ENCODE results near the gene CCDC106.

The CCDC106 gene

GRCh38 chr19:55670280-55671053 lies 22.5 kb downstream of the CCDC106 start:
- DNase-seq = no peak

GRCh38 chr19:55671054-55671378 lies 23.0 kb downstream of the CCDC106 start:
- DNase-seq = no peak

DNA sequence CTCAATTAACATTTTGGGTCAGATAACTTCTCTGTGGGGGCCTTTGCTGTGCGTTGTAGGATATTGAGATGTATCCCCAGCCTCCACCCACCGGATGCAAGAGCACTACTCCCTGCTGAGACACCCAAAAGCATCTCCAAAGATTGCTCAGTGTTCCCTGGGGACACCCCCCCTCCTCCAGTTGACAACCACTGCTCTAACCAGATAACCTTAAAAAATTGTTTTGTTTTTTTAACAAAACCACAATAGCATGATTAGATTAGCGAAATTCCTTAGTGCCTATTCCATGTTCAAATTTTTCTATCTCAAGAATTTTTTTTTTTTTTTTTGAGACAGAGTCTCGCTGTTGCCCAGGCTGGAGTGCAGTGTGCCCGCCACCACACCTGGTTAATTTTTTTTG lies 24.4 kb downstream of the CCDC106 start:
- no peak for DNase-seq

DNA sequence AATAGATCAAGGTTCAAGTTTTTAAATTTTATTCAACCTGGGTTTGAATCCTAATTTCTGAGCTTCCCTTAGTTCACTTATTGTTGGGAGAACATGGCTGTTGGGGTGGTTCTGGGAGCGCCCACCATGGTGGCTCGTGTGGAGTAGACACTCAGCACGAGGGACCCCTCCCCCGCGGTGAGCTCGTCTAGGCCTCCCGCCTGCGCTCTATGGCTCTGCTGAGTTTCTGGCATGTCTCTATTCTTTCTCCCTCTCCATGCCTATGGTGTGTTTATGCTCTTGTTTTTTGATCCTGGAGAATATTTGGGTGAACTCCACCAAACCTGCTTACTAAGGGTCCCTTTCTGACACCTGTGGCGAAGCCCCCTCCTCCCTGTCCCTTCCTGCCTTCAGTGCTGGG lies 25.5 kb downstream of the CCDC106 start:
- no peak for DNase-seq

- no peak for DNase-seq
Measured at GRCh38 chr19:55673889-55674288, 25.9 kb downstream of the CCDC106 start.

DNA sequence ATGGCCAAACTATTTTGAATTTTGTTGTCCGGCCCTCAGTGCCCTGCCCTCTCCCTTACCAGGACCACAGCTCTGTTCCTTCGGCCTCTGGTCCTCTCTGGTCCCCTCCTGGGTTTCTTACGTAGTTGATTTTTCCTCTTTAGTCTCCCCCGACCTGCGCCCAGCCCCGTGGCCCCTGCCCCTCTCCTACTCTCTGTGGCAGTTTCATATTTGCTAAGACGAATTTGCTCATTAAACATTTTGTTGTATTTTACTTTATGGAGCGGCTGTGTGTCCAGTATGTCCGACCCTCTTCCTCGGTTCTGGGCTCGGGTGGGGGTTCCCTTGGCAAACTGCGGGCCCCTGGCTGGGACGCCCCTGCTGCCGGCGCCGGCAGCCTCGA lies 26.4 kb downstream of the CCDC106 start:
- DNase-seq = no peak

GRCh38 chr19:55674841-55675660 lies 27.0 kb downstream of the CCDC106 start, which contains the start of gene EPN1:
TSS of gene EPN1 (plus strand) at chr19:55675226. CDS start at chr19:55678628, 3,402 bp downstream.
- DNase-seq = peak; percentile 95

GRCh38 chr19:55675661-55676354 lies 27.8 kb downstream of the CCDC106 start:
- DNase-seq = no peak

DNA sequence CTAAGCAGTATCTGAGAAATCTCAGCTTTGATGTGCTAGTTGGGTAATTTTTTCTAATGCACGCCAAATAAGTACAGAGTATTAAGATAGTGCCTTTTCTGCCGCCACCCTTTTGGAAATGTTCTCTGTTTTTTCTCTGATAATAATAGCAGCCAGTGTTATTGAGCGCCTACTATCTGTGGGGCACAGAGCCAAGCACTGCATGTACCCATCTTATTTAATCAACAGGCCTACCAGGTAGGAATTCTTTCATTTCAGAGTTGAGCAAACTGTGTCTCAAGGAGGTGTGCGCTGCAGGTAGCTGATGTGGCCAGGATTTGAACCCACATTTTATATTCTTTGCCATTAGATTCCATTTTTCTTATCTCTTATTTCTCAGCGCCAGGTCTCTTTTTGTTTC lies 28.4 kb downstream of the CCDC106 start:
- DNase-seq = no peak

DNA sequence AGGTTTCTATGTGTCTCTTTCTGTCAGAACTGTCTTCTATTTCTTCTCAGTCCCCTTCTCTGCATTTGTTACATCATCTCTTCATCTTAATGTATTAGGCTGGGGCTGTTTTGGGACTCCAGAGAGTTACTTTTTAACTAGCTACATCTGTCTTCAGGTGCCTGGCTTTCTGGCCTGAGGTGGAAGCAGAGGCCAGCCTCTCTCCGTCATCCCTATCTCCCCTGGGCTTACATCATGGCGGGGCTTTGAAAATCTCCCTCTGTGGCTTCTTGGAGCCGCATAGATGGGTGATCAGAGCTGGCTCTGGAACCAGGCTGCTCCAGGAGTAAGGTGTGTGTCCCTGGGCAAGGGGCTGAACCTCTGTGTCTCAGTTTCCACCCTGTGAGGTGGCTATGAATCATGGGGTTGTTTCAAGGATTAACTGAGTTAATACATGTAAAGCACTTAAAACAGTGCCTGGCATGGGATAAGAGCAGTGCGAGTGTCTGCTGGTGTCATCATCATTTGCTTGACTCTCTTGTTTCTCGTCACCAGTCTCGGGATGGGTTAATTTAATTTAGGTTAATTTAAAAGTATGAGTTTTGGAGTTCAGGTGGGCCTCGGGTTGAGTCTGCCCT lies 29.0 kb downstream of the CCDC106 start:
- no peak for DNase-seq

GRCh38 chr19:55677572-55678028 lies 29.6 kb downstream of the CCDC106 start:
- DNase-seq = no peak

GRCh38 chr19:55678121-55678671 lies 30.2 kb downstream of the CCDC106 start:
- no peak for DNase-seq

DNA sequence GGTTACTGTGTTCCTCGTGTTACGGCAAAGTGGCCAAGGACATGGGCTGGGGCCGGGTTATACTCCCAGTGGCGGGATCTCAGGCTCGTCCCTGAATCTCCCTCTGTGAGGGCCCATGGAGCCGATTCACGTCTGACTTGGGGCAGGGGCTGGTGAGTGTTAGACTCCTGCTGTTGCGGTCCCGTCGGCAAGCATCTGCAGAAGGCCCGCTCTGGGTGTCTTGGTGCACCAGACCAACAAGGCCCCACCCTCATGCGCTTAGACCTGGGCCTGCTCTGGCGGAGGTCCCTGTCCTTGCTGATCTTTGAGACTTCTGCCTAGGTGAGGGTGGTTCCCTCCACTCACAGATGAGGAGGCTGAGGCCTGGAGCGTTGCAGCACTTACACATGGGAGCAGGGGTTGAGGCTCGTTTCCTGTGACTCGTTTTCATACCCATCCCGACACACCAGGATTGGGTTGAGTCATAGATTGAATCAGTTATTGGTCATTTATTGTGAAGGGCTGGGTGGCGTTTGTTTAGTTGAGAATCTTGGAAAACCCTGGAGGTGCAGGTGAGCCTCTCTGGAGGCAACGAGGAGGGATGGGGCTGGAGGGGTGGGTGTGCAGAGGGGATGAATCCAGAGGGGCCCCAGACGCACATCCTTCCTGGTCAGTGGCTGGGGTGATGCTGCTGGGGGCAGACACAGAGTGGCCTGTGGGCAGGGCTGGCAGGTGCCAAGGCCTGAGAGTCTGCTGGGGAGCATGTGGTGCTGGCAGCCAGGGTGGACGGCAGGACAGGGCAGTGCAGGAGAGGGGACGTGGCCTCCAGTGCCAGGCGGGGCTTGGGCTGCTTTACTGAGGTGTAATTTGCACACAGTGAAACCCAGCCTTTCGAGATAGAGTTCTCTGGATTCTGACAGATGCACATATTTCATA lies 31.6 kb downstream of the CCDC106 start:
- no peak for DNase-seq

DNA sequence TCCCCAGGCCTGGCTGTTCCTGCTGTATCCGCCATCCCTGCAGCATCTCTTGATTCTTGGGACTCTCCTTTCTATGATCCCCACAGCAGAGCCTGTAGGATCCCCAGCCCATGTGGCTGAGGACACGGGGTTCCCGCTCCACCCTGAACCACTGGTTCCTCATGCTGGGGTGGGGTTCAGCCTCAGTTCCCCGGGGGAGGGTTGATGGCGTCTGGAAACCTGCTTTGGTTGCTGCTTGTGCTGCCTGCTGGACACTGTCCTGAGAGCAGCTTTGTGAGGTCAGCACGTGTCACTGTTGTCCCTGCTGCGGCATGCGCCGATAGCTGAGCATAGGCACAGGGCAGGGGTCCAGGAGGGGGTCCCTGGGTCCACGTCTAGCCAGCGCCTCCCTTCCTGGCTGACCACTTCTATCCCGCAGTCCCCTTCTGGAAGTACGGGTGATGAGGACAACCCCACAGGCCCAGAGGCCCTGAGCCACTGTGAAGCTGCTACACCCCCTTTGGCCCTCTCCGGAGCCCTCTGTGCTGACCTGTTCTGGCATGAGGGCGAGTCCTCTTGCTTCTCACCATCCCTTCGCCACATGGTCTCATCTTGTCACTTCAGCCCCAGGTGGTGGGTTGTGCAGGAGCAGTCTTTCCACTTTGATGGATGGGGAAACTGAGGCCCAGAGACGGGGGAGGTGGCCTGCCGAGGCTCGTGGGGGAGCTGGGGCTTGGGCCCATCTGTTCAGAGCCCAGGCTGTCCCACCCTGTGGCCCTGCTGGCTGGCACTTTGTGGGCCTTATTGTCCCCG lies 32.5 kb downstream of the CCDC106 start:
- no peak for DNase-seq

DNA sequence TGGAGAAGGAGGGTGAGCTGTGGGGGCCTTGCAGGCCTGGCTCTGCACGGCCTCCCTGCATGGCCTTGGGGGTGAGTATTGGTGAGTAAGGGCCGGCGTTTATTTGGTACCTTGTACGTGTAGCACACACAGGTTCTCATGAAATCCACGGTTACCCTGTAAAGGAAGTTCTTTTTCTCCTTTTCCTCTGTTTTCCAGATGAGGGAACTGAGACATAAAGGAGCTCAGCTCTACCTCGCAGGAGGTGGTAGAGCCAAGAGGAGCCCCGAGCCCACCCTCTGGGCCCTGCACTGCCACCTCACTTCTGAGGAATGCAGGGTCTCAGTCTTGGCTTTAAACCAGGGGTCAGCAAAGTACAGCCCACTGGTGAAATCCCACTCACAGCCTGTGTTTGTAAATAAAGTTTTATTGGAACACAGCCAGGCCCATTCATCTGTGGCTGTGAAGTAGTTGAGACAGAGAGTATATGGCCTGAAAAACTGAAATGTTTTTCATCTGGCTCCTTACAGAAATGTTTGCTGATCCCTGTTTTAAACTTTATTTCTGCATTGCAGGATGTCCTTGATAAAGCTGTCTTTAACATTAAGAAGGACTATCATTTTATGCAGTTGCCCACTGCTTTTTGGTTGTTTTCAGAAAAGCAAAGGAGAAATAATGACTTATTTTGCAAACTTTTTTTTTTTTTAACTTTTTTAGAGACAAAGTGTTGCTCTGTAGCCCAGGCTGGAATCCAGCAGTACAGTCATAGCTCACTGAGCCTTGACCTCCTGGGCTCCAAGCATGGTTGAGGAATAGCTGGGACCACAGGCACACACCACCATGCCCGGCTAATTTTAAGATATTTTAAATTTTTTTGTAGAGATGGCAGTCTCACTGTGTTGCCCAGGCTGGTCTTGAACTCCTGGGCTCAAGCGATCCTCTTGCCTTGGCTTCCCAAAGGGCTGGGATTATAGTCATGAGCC lies 33.4 kb downstream of the CCDC106 start:
- no peak for DNase-seq

- DNase-seq = no peak
Measured at GRCh38 chr19:55683449-55684261, 35.6 kb downstream of the CCDC106 start.

GRCh38 chr19:55684946-55685681 lies 37.1 kb downstream of the CCDC106 start:
- DNase-seq = no peak

- DNase-seq = no peak
Measured at GRCh38 chr19:55685776-55686175, 37.8 kb downstream of the CCDC106 start.

Data from NCI-H748 treated with DMSO at 0.1 percent for 48 hours (cell line).